ENCODE data around the gene ZNF835. TPM values are rescaled to one million over a fixed set of nuclear protein-coding genes. Genes with fewer than 3 reads are reported as not detected.

Gene ZNF835
- total RNA-seq, 2 experiments from 2014 or later, result 3.0 to 3.3 TPM

GRCh38 chr19:56617531-56617930 is 54.0 kb downstream of the ZNF835 start:
- H3K4me1 Mint-ChIP-seq (ENCODE audit: low read depth), result no peaks in the 10 kb centered on the region
- H3K9me3 Mint-ChIP-seq, result peaks cover 71% of the 10 kb centered on the region
- CTCF ChIA-PET, result no interaction called here

GRCh38 chr19:56613639-56614038 is 57.9 kb downstream of the ZNF835 start:
- DNase-seq, result no peak
- no peak for TF ChIP-seq CTCF (IDR thresholded peaks at IDR 0.05)
- Mint-ChIP-seq H3K9me3 (peaks cover 83% of the 10 kb centered on the region), H3K4me1 (ENCODE audit: low read depth) (no peaks in the 10 kb centered on the region), H3K27ac (no peak overlapping the region), H3K27me3 (no peaks in the 10 kb centered on the region), H3K36me3 (ENCODE audit: low read depth) (peaks cover 95% of the 10 kb centered on the region), H3K4me3 (no peak overlapping the region)
- no peak for ATAC-seq
- CTCF ChIA-PET, result no interaction called here
- POLR2A ChIA-PET, result interaction anchor here (0.8 kb wide), 1 partner anchor 58 kb away, joined by 3 read pairs; the partner anchor contains the start of gene ZNF835
- intact Hi-C loops (cut with micrococcal nuclease), result no loop called here

More at GRCh38 chr19:56617531-56617930, 54.0 kb downstream of the ZNF835 start:
- no peak for TF ChIP-seq CTCF (IDR thresholded peaks at IDR 0.05)
- DNase-seq (no peak), ATAC-seq (no peak)
- intact Hi-C loops (cut with micrococcal nuclease), result no loop called here
- no peak overlapping the region for H3K4me3 Mint-ChIP-seq
- H3K27me3 Mint-ChIP-seq, result no peaks in the 10 kb centered on the region
- POLR2A ChIA-PET, result no interaction called here
- peaks cover 94% of the 10 kb centered on the region for H3K36me3 Mint-ChIP-seq (ENCODE audit: low read depth)
- no peak overlapping the region for H3K27ac Mint-ChIP-seq

- Mint-ChIP-seq H3K9me3 (peaks cover 83% of the 10 kb centered on the region), H3K4me3 (no peak overlapping the region), H3K36me3 (ENCODE audit: low read depth) (peaks cover 95% of the 10 kb centered on the region), H3K27me3 (no peaks in the 10 kb centered on the region), H3K27ac (no peak overlapping the region), H3K4me1 (ENCODE audit: low read depth) (no peaks in the 10 kb centered on the region)
- no peak for ATAC-seq
- TF ChIP-seq CTCF (IDR thresholded peaks at IDR 0.05), result no peak
- ChIA-PET CTCF (no interaction called here), POLR2A (no interaction called here)
- intact Hi-C loops (cut with micrococcal nuclease), result no loop called here
- DNase-seq, result no peak
Measured at GRCh38 chr19:56612737-56613136, 58.8 kb downstream of the ZNF835 start.

Other genes with a start within 250 kb of the ZNF835 start
- gene ZNF667, start 194.4 kb downstream of the ZNF835 start, total RNA-seq, result 1 to 10 TPM; 6.2 to 6.4 TPM
- gene ZNF471, start 163.9 kb downstream of the ZNF835 start, total RNA-seq, result 1 to 10 TPM in 1 of 2 experiments, under 1 TPM in 1; 0.27 to 1.3 TPM
- gene ZFP28, start 132.8 kb downstream of the ZNF835 start, total RNA-seq, result 1 to 10 TPM; 3.6 to 4.4 TPM
- gene ZNF470, start 104.3 kb downstream of the ZNF835 start, total RNA-seq, result 1 to 10 TPM; 6.7 to 7.2 TPM
- gene ZNF71, start 76.5 kb downstream of the ZNF835 start, total RNA-seq, result 1 to 10 TPM; 4.4 to 5.3 TPM
- not detected for gene SMIM17, start 28.6 kb downstream of the ZNF835 start, total RNA-seq
- gene PEG3, start 169.0 kb upstream of the ZNF835 start, total RNA-seq, result under 1 TPM; 0.09 to 0.16 TPM
- gene ZIM2, start 169.0 kb upstream of the ZNF835 start, total RNA-seq, result not detected

All from activated CD8-positive, alpha-beta T cell treated with anti-CD3 and anti-CD28 coated beads for 36 hours (primary cell).